WTC11 (cell line): Measurements from ENCODE around the gene AASS. TPM values are rescaled to one million over a fixed set of nuclear protein-coding genes. Genes with fewer than 3 reads are reported as not detected.

ENCODE experiments used
- AR ChIP-seq: fragments of 250-450 bp; sonication (Bioruptor Pico); IDR thresholded peaks from 2 replicates; pipeline ENCODE4 v1.9.0; 2021; ENCODE audit warnings: mild to moderate bottlenecking
- ARID4B ChIP-seq: sonication (generic); formaldehyde crosslinking; IDR thresholded peaks from 2 replicates; pipeline ENCODE4 v1.8.0; 2023; ENCODE audit warnings: missing genetic modification reagents, mild to moderate bottlenecking, borderline replicate concordance
- E2F5 ChIP-seq: sonication (generic); formaldehyde crosslinking; IDR thresholded peaks from 2 replicates; pipeline ENCODE4 v1.8.1; 2022; ENCODE audit warnings: mild to moderate bottlenecking, moderate library complexity, missing genetic modification reagents
- EMX1 ChIP-seq: fragments of 250-450 bp; sonication (Bioruptor Pico); IDR thresholded peaks from 2 replicates; pipeline ENCODE4 v1.8.0; 2021; ENCODE audit warnings: mild to moderate bottlenecking
- FOXJ3 ChIP-seq: sonication (generic); formaldehyde crosslinking; IDR thresholded peaks from 2 replicates; pipeline ENCODE4 v1.9.0; 2021; ENCODE audit warnings: missing genetic modification reagents, mild to moderate bottlenecking, borderline replicate concordance
- GTF2I ChIP-seq: fragments of 250-450 bp; sonication (Bioruptor Pico); conservative IDR thresholded peaks from 2 replicates; pipeline ENCODE4 v1.4.0; 2021; ENCODE audit warnings: mild to moderate bottlenecking
- HMGA2 ChIP-seq: fragments of 250-450 bp; sonication (Bioruptor Pico); IDR thresholded peaks from 2 replicates; pipeline ENCODE4 v1.4.0; 2021; ENCODE audit warnings: mild to moderate bottlenecking, moderate library complexity
- HMGXB4 ChIP-seq: sonication (generic); formaldehyde crosslinking; IDR thresholded peaks from 2 replicates; pipeline ENCODE4 v1.8.1; 2023; ENCODE audit warnings: mild to moderate bottlenecking, moderate library complexity, missing genetic modification reagents
- IRF1 ChIP-seq: sonication (generic); formaldehyde crosslinking; IDR thresholded peaks from 2 replicates; pipeline ENCODE4 v1.8.0; 2023; ENCODE audit warnings: missing genetic modification reagents
- JUN ChIP-seq: sonication (generic); formaldehyde crosslinking; IDR thresholded peaks from 2 replicates; pipeline ENCODE4 v1.8.0; 2023; ENCODE audit warnings: mild to moderate bottlenecking, missing genetic modification reagents
- KAT7 ChIP-seq: sonication (generic); formaldehyde crosslinking; IDR thresholded peaks from 2 replicates; pipeline ENCODE4 v1.8.1; 2023; ENCODE audit warnings: missing genetic modification reagents, mild to moderate bottlenecking, borderline replicate concordance
- MAX ChIP-seq: sonication (generic); formaldehyde crosslinking; IDR thresholded peaks from 2 replicates; pipeline ENCODE4 v1.8.0; 2022; ENCODE audit warnings: mild to moderate bottlenecking, missing genetic modification reagents
- MYBL2 ChIP-seq: sonication (generic); formaldehyde crosslinking; IDR thresholded peaks from 2 replicates; pipeline ENCODE4 v1.8.1; 2023; ENCODE audit warnings: mild to moderate bottlenecking, moderate library complexity, missing genetic modification reagents
- NFATC4 ChIP-seq: fragments of 250-450 bp; sonication (Bioruptor Pico); IDR thresholded peaks from 2 replicates; pipeline ENCODE4 v1.9.0; 2021; ENCODE audit warnings: mild to moderate bottlenecking
- NFE2L1 ChIP-seq: sonication (generic); formaldehyde crosslinking; IDR thresholded peaks from 2 replicates; pipeline ENCODE4 v1.8.1; 2023; ENCODE audit warnings: missing genetic modification reagents
- RELA ChIP-seq: sonication (generic); formaldehyde crosslinking; IDR thresholded peaks from 2 replicates; pipeline ENCODE4 v1.8.1; 2022; ENCODE audit warnings: missing genetic modification reagents, mild to moderate bottlenecking, borderline replicate concordance
- RORB ChIP-seq: fragments of 250-450 bp; sonication (Bioruptor Pico); IDR thresholded peaks from 2 replicates; pipeline ENCODE4 v1.9.0; 2021; ENCODE audit warnings: mild to moderate bottlenecking
- STAT6 ChIP-seq: sonication (generic); formaldehyde crosslinking; conservative IDR thresholded peaks from 2 replicates; pipeline ENCODE4 v1.8.1; 2023; ENCODE audit warnings: mild to moderate bottlenecking, low read depth, missing genetic modification reagents, moderate library complexity
- TP53 ChIP-seq: sonication (generic); formaldehyde crosslinking; IDR thresholded peaks from 2 replicates; pipeline ENCODE4 v1.8.1; 2023; ENCODE audit warnings: mild to moderate bottlenecking, missing genetic modification reagents
- ZNF263 ChIP-seq: sonication (generic); formaldehyde crosslinking; IDR thresholded peaks from 2 replicates; pipeline ENCODE4 v1.8.1; 2022; ENCODE audit warnings: low read depth, mild to moderate bottlenecking, moderate library complexity, missing genetic modification reagents
- ZNF416 ChIP-seq: fragments of 250-450 bp; sonication (Bioruptor Pico); IDR thresholded peaks from 2 replicates; pipeline ENCODE4 v1.9.0; 2021; ENCODE audit warnings: mild to moderate bottlenecking, inconsistent platforms
- ZNF425 ChIP-seq: fragments of 250-450 bp; sonication (Bioruptor Pico); conservative IDR thresholded peaks from 2 replicates; pipeline ENCODE4 v1.9.0; 2021; ENCODE audit warnings: mild to moderate bottlenecking
- total RNA-seq: library from RNA; stranded (reverse); gene quantifications from 3 replicates; pipeline ENCODE4 v1.2.3, GENCODE V29; 2021

Gene AASS
- total RNA-seq, 1 experiment from 2014 or later, result 308 TPM

- TF ChIP-seq E2F5 (CRISPR knock-in tag) (peak; percentile 72; the same call in 1 of the 2 replicates), RELA (CRISPR knock-in tag) (no peak), TP53 (CRISPR knock-in tag) (peak; percentile 52; the same call in 1 of the 2 replicates), NFE2L1 (CRISPR knock-in tag) (no peak), MAX (CRISPR knock-in tag) (peak; percentile 31; the same call in 1 of the 2 replicates), NFATC4 (CRISPR knock-in tag) (no peak), JUN (CRISPR knock-in tag) (no peak), FOXJ3 (no peak), ZNF425 (CRISPR knock-in tag) (no peak), HMGXB4 (CRISPR knock-in tag) (peak; percentile 85), ARID4B (CRISPR knock-in tag) (no peak), HMGA2 (CRISPR knock-in tag) (no peak), GTF2I (CRISPR knock-in tag) (no peak), STAT6 (CRISPR knock-in tag) (no peak), ZNF416 (CRISPR knock-in tag) (0 out of 2 replicates have a peak, but pooled peaks have one; percentile 20), IRF1 (CRISPR knock-in tag) (no peak; the same call in 1 of the 2 replicates), ZNF263 (CRISPR knock-in tag) (no peak), KAT7 (CRISPR knock-in tag) (peak; percentile 72; the same call in 1 of the 2 replicates), EMX1 (CRISPR knock-in tag) (no peak), AR (no peak), MYBL2 (CRISPR knock-in tag) (peak; percentile 89), RORB (CRISPR knock-in tag) (no peak)
Observed at GRCh38 chr7:122143751-122144711, at the start of gene AASS (continued).
